ENCODE measurements around the gene WNT10A.

DNA sequence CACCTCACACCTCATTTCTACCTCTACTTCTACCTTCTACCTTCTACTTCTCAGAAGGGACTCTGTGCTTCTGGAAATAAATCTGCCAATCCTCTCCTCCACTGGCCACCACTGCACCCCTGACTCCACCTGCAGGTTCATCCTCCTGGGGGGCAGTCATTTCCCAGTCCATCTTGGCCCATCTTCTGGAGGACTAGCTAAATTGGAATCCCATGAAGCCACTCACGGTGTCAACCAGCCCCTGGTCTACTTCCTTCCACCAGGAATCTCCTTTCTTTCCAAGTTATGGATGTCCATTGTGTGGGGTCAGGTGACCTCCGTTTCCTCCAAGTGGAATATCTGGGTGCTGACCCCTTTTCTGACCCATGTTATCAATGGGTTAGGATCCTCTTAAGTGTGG lies 3.9 kb downstream of the WNT10A start:
- no peak for TF ChIP-seq GATA2 (IDR thresholded peaks at IDR 0.05; ENCODE audit: low read depth, low read length)
- TF ChIP-seq GATA3 (IDR thresholded peaks at IDR 0.05; ENCODE audit: low read depth, low read length), result no peak

Measured in SH-SY5Y (cell line).